ENCODE results near the gene TMEM106C. TPM values are rescaled to one million over a fixed set of nuclear protein-coding genes. Genes with fewer than 3 reads are reported as not detected.
A peak's percentile ranks its signal among the peaks of the same experiment; 100 is the strongest.

TMEM106C gene
- total and polyA plus RNA-seq, 2 of the 4 experiments (the other 2 are of a cell fraction), result 72.1 to 74.6 TPM

DNA sequence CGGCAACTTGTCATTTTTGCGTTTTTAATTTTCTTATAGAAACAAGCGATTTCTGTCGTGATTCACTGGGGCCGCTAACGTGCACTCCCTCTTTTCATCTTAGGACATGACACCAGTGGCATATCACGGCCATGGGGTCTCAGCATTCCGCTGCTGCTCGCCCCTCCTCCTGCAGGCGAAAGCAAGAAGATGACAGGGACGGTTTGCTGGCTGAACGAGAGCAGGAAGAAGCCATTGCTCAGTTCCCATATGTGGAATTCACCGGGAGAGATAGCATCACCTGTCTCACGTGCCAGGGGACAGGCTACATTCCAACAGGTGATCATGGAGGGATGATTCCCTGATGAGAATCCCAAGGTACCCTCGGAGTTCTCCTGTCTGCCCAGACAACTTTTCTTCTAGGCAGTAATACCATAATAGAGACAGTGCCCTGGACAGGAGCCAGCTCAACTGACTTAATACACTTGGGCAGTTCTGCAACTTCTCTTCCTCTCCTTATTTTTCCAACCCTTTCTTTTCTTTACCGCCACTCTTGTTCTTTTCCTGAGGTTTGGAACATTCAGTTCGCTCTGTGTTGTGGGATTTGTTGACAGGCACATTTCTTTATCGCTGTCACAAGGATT lies 821 bp downstream of the TMEM106C start:
- peaks cover 3 to 20% of the 10 kb centered on the region in 2 experiments; a peak in 3 of 4 replicates for H3K79me1 ChIP-seq (ENCODE audit: low read depth in 1 of 2, low read length in 2 of 2)
- DNase-seq, result no peak
- ChIA-PET CTCF (interaction anchor here (1.4 kb wide), 1 partner anchor 15 kb away, joined by 5 read pairs; no protein-coding TSS in a partner anchor), POLR2A (ENCODE audit: unreplicated experiment) (no interaction called here)
- H3K27me3 ChIP-seq (ENCODE audit: control insufficient read depth, insufficient read depth, low read length), result peaks cover 8% of the 10 kb centered on the region
- H3K4me2 ChIP-seq (ENCODE audit: low read depth, low read length), result peak overlapping the region; percentile 85
- no TSS peak for BruUV-seq (replicated peaks)
- 0 out of 2 replicates have a peak overlapping the region, but pooled peaks have one; percentile 35 for H3K23ac ChIP-seq (ENCODE audit: low read depth, low read length)
- H2AFZ ChIP-seq (replicated peaks; ENCODE audit: low read length, poor library complexity), result peak overlapping the region; percentile 99
- H4K5ac ChIP-seq (ENCODE audit: low read depth, low read length), result no peak overlapping the region
- dilution Hi-C loops (cut with HindIII; ENCODE audit: low sequenced_read_pairs, unreplicated experiment) (no loop called here), in situ Hi-C loops (cut with MboI; ENCODE audit: low sequenced_read_pairs) (no loop called here), intact Hi-C loops (cut with micrococcal nuclease) (loop anchor here (5.0 to 10.0 kb wide), 2 partner anchors 247 to 651 kb away; no protein-coding TSS in a partner anchor)
- no peak overlapping the region for H4K91ac ChIP-seq (ENCODE audit: insufficient read depth, low read depth, low read length)
- ATAC-seq (ENCODE audit: low read depth), result no peak
- peaks cover 8% of the 10 kb centered on the region for H3K36me3 ChIP-seq (ENCODE audit: control insufficient read depth, insufficient read depth, low read length)
- H3K9ac ChIP-seq (ENCODE audit: low read depth, low read length), result peak overlapping the region; percentile 66; the same call in 1 of the 2 replicates
- H2BK120ac ChIP-seq (ENCODE audit: low read depth, low read length), result no peak overlapping the region
- peak overlapping the region; percentile 43 to 51; a peak in 1 of 4 replicates for H4K8ac ChIP-seq (ENCODE audit: low read depth in 2 of 2, low read length in 2 of 2)
- H4K20me1 ChIP-seq (ENCODE audit: insufficient read depth, low read length), result no peaks in the 10 kb centered on the region
- no peak overlapping the region; the same call in 1 of the 2 replicates for H3K27ac ChIP-seq (ENCODE audit: insufficient read depth, low read length)
- 0% methylated on average over 4 of the region's 18 CpGs; no CpG with 5 or more reads in 1 of the 2 experiments for WGBS, 2 experiments (ENCODE audit: extremely low coverage in 2 of 2, insufficient read length in 1 of 2)
- peaks cover 3% of the 10 kb centered on the region for H3K4me1 ChIP-seq (ENCODE audit: control insufficient read depth, insufficient read depth, low read length)
- peaks cover 3% of the 10 kb centered on the region; the same call in 1 of the 2 replicates for H3K9me1 ChIP-seq (ENCODE audit: insufficient read depth, low read length)
- peak overlapping the region; percentile 49; the same call in 1 of the 2 replicates for H3K14ac ChIP-seq (replicated peaks; ENCODE audit: low read depth, low read length)
- H2BK5ac ChIP-seq (ENCODE audit: low read depth, low read length, poor library complexity, severe bottlenecking), result no peak overlapping the region
- H3K4me3 ChIP-seq (ENCODE audit: insufficient read depth, low read depth, low read length), result peak overlapping the region; percentile 63
- no peak overlapping the region for H2BK15ac ChIP-seq (ENCODE audit: low read depth, low read length)
- no peak overlapping the region for H3K18ac ChIP-seq (ENCODE audit: low read depth, low read length)
- H3K4ac ChIP-seq (ENCODE audit: low read depth, low read length), result no peak overlapping the region; the same call in 1 of the 2 replicates
- no peak overlapping the region for H2BK20ac ChIP-seq (ENCODE audit: low read depth, low read length)
- peak overlapping the region; percentile 71 for H2AK9ac ChIP-seq (replicated peaks; ENCODE audit: low read depth, low read length, poor library complexity)
- H3K56ac ChIP-seq (ENCODE audit: extremely low read depth, insufficient read depth, low read length), result 0 out of 2 replicates have a peak overlapping the region, but pooled peaks have one; percentile 39
- H3K9me3 ChIP-seq (ENCODE audit: control insufficient read depth, insufficient read depth, low read length), result no peaks in the 10 kb centered on the region
- H2AK5ac ChIP-seq (ENCODE audit: low read depth, low read length), result peak overlapping the region; percentile 7; the same call in 1 of the 2 replicates
- TF ChIP-seq, protein P1, sequence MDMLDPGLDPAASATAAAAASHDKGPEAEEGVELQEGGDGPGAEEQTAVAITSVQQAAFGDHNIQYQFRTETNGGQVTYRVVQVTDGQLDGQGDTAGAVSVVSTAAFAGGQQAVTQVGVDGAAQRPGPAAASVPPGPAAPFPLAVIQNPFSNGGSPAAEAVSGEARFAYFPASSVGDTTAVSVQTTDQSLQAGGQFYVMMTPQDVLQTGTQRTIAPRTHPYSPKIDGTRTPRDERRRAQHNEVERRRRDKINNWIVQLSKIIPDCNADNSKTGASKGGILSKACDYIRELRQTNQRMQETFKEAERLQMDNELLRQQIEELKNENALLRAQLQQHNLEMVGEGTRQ (IDR thresholded peaks at IDR 0.05; ENCODE audit: low read depth, low read length), result no peak
- TF ChIP-seq RFX5 (IDR thresholded peaks at IDR 0.05; ENCODE audit: low read depth, low read length) (no peak), CEBPB (IDR thresholded peaks at IDR 0.05; ENCODE audit: low read depth, low read length) (no peak), SMC3 (IDR thresholded peaks at IDR 0.05; ENCODE audit: low read depth, low read length) (no peak), POLR2A (IDR thresholded peaks at IDR 0.05; ENCODE audit: low read depth, low read length) (no peak), RAD21 (IDR thresholded peaks at IDR 0.05; ENCODE audit: low read length) (no peak), MXI1 (IDR thresholded peaks at IDR 0.05; ENCODE audit: borderline replicate concordance, low read depth, low read length) (no peak), CHD1 (IDR thresholded peaks at IDR 0.05; ENCODE audit: low read depth, low read length) (no peak), RCOR1 (IDR thresholded peaks at IDR 0.05; ENCODE audit: insufficient replicate concordance, low read length) (no peak), MAZ (IDR thresholded peaks at IDR 0.05; ENCODE audit: borderline replicate concordance, low read depth, low read length) (no peak), NFE2L2 (IDR thresholded peaks at IDR 0.05; ENCODE audit: low read depth, low read length) (no peak), BHLHE40 (IDR thresholded peaks at IDR 0.05; ENCODE audit: low read depth, low read length) (no peak)
- TF ChIP-seq, protein P2, sequence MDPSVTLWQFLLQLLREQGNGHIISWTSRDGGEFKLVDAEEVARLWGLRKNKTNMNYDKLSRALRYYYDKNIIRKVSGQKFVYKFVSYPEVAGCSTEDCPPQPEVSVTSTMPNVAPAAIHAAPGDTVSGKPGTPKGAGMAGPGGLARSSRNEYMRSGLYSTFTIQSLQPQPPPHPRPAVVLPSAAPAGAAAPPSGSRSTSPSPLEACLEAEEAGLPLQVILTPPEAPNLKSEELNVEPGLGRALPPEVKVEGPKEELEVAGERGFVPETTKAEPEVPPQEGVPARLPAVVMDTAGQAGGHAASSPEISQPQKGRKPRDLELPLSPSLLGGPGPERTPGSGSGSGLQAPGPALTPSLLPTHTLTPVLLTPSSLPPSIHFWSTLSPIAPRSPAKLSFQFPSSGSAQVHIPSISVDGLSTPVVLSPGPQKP (IDR thresholded peaks at IDR 0.05; ENCODE audit: borderline replicate concordance, low read depth, low read length), result no peak
- TF ChIP-seq, protein P3, sequence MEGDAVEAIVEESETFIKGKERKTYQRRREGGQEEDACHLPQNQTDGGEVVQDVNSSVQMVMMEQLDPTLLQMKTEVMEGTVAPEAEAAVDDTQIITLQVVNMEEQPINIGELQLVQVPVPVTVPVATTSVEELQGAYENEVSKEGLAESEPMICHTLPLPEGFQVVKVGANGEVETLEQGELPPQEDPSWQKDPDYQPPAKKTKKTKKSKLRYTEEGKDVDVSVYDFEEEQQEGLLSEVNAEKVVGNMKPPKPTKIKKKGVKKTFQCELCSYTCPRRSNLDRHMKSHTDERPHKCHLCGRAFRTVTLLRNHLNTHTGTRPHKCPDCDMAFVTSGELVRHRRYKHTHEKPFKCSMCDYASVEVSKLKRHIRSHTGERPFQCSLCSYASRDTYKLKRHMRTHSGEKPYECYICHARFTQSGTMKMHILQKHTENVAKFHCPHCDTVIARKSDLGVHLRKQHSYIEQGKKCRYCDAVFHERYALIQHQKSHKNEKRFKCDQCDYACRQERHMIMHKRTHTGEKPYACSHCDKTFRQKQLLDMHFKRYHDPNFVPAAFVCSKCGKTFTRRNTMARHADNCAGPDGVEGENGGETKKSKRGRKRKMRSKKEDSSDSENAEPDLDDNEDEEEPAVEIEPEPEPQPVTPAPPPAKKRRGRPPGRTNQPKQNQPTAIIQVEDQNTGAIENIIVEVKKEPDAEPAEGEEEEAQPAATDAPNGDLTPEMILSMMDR (conservative IDR thresholded peaks at IDR 0.05; ENCODE audit: low read depth, low read length), result no peak

Measured in IMR-90 (cell line).